ENCODE results near the gene BICRAL.
"Not testable (repeated sequence)": the region's sequence is repeated elsewhere in the genome, so short reads cannot be mapped to it uniquely, and the experiment has no call there.

BICRAL gene

DNA sequence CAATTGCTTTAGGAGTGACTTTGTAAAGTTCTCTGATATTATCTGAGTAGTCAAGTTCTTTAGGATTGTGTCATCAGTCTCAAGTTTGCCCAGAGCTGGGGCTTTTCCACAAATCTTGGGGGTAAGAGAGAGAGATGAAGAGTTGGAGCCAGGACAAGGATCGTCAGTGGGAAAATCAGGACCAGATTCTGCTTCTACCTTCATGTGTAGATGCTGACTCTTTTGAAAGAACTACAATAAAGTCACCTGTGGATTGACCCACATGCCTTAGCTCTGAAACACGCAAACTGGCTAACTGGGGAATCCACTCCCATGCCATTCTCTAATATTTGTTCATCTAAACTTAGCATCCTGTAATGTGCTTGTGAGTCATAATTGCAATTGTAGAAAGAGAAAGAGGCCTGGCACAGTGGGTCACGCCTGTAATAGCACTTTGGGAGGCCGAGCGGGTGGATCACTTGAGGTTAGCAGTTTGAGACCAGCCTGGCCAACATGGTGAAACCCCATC is 15.6 kb upstream of the BICRAL start:
- no peak for DNase-seq

DNA sequence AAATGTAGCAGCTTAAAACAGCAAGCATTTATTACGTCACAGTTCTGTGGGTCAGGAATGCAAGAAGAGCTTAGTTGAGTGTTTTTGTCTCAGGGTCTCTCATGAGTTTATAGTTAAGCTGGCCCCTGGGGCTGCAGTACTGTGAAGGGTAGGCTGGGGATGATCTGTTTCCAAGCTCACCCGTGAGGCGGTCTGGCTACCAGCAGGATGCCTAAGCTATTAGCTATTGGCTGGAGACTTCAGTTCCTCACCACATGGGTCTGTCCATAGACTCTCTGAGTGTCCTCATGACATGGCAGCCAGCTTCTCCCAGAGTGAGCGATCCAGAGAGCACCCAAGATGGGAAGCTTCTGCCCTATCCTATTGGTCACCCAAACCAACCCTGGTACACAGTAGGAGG is 12.8 kb upstream of the BICRAL start:
- DNase-seq = no peak

DNA sequence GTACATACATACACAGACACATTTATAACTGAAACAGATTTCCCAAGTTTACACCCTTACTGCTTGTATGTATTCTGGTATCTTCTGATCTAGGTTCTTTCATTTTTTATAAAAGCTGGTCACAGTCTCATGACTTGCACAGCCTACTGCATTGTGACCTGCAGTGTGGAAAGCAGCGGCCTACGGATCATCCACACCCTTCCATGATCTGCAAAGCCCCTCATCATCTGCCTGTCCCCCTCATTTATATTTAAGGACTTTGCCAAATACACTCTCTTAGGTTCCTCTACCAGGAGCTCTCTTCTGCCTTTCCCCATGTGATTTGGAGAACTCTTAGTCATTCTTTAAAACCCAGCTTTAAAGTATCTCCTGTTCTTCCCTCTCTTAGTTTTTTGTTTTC is 12.0 kb upstream of the BICRAL start:
- DNase-seq = no peak

DNA sequence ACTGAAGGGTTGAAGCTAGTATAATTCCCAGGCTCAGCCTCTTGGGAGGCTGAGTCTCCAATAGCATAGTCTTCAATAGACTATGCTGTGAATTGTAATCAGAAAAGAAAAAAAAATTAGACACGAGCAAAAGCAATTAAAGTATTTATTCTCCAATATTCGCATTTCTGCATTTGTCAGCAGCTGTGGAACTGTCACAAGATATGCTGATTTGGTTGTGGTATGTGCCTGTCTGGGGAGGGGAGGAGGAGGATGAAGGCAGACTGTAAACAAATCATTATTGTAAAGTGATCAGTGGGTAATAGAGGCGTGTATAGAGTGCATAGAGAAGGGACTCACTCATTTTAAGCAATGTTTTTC is 10.1 kb upstream of the BICRAL start:
- DNase-seq = no peak

DNA sequence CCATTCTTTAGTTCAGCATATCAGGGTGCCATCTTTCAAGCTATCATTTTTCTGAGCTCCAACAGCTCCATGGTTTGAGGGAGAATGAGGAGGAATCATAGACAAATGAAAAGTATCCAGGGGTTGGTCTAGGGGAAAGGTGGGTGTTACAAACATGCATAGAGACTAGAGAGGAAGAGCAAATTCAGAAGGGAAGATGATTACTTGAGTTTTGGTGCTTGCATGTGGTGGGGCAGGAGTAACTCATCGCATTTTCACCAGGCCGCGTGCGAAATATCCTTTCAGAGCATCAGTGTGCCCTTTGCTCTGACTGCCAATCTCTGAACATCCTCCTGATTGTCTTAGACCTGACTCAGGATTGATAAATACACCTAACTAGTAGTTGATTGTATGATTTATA is 7.7 kb upstream of the BICRAL start:
- DNase-seq = no peak

DNA sequence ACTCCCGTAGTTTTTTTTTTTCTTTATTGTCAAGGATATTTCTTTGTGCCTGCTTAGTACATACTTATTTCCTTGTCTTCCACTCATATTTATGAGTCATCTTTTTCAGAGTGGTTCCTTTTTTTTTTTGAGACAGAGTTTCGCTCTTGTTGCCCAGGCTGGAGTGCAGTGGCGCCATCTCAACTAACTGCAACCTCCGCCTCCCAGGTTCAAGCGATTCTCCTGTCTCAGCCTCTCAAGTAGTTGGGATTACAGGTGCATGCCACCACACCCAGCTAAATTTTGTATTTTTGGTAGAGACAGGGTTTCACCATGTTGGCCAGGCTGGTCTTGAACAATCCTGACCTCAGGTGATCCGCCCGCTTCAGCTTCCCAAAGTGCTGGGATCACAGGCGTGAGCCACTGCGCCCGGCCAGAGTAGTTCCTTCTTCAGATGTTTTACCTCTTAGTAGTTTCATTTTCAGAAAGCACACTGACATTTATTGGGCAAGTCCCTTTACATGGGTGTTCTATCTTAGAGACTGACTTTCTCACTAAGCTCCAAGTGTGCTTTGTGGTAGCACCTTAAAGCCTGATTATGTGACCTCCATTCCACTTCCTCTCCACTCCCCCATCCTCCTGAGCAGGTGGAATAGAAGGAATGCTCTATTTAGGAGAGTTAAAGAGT is 6.9 kb upstream of the BICRAL start:
- DNase-seq = not testable (repeated sequence)

DNA sequence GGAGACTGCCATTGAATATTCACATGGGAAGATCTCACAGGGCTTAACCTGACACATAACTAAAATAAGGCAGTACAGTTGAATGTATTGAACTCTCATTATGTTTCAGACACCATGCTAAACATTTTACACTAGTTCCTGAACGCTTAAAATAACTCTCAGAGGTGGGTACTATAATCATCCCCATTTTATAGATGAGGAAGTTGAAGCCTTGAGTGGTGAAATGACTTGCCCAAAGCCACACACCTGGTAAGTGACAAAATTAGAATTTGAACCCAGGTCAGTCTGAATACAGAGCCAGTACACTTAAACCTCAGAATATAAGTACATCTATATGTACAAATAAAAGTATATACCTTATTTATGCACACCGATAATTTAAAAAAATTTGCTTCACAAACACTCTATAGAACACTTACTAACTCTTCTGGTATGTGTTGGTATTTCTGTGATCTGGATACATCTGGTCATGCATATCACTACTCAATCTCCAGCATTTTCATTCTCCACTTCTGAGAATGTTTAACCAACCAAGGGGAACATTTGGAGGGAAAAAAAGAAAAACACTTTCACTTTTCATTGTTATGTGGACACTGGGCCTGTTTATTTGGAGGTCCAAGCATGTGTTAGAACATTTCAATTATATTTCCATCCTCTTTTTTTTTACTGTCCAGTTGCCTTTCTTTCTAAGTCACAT is 4.6 kb upstream of the BICRAL start:
- DNase-seq = no peak

DNA sequence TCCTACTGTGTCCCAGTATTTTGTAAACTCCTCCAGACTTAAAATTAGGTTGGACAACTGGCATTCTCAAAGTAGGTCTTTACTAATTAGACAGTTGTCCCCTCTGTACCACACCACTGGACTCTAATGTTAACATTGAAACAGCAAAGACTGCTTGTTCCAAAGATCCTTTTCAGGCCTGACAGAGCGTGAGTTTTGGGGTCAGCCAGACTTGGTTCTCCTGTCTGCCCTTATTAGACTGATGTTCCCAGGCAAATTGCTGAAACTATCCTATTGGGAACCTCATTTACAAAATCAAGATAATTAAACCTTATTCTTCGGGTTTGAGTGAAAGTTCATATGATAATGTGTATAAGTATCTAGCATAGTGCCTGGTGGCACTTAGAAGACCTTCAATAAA is 3.7 kb upstream of the BICRAL start:
- no peak for DNase-seq

DNA sequence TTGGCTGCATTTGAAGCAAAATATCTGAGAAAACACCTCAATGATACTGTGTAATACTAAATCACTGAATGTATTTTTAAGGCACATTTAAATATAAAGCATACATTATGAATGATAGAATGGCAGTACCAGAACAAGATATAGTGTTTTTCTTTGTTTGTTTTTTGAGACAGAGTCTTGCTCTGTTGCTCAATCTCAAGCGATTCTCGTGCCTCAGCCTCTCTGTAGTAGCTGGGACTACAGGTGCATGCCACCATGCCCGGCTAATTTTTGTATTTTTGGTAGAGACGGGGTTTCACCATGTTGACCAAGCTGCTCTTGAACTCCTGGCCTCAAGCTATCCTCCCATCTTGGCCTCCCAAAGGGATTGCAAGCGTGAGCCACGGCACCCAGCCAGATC is 2.3 kb upstream of the BICRAL start:
- DNase-seq = no peak

DNA sequence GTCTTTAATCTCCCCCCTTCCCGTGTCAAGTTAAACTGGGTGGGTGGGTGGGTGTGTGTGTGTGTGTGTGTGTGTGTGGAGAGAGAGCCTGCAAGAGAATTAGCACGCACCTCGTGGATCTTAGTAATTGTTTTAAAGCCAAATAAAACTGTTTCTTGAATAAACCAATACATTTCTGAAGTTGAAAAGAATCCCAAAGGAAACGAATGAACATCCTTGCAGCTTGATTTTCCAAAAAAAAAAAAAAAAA is 381 bp upstream of the BICRAL start:
- DNase-seq = peak; percentile 37

DNA sequence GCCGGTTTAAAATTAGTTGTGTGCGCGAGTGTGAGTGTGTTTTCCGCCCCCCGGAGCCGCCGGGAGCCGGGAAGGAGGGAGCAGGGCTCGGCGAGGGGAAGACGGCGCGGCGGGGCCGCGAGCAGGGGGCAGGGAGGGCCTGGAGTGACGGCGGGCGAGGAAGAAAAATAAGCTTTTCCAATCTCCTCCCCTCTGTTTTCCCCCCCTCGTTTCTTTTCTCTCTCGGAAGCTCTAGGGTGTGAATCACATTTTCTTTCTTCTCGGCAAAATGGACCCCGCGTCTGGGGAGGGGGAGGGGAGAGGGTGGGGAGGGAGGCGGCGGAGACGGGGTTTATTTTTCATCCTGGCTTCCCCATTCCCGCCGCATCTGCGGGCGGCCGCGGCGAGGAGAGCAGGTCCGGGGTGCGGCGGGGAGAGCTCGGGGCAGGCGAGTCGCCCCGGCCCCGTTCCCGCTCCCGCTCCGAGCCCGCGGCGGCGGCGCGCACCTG is 881 bp downstream of the BICRAL start:
- peak; percentile 75 for DNase-seq

DNA sequence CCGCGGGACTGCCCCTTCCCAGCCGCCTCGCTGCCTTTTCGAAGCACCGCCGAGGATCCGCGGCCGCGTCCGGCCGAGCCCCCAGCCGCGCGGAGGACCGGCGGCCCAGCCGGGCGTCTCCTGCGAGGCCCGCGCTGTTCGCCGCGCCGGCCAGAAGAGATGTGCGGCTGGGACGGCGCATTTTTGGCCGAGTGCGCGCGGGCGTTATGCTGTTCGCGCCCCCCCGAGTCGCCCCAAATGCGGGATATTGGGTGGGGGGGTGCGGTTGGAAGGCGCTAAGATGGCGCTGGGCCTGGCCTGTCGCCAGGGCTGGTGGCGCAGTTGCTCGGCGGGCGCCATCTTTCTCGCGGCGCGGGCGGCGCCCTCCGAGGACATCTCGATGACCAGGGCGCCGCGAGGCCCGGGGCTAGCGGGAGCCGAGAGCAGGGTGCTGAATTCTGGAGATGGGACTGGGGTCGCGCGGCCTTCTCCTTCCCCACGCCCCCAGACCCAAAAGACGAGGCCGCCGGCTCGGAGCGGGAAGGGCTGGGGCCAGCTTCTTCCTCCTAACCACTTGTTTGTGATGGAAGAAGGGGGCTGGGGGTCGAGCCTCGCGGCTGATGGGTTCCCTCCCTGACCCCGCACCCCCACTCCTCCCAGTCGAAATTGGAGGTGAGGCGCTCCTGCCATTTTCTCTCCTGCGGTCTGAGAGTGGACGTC is 1.5 kb downstream of the BICRAL start:
- DNase-seq = peak; percentile 72

DNA sequence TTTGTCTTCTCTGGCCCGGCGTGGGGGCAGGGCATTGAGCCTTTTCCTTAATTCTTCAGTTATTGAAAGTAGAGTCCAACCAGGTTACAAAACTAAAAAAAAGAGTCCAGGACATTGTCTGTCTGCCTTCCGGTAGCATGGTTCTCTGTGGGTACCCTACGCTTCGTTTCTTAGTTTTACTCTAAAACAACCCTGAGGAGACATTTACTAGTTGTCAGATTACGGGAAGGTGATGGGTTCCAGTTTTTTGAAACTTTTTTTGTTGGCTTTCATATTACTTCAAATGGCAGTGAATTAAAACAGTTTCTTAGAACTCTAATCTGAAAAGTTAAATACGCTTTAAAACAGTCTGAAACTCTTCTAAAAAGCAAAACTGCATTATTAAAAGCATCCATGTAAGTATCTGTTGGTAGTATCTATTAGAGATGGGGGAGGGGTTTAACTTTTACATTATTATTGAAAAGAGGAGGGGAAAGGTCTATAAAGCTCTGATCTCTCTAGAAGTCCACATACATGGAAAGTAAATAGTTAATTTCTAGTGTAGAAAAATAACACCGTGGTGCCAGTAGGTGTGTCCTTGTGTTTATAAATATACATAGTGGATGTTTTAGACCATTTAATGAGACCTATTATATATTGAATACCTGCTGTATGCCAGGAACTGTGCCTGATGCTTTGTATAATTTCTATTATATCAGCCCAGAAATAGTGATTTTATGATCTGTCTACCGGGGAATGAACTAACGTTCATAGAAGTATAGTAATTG is 2.2 kb downstream of the BICRAL start:
- DNase-seq = peak; percentile 67

DNA sequence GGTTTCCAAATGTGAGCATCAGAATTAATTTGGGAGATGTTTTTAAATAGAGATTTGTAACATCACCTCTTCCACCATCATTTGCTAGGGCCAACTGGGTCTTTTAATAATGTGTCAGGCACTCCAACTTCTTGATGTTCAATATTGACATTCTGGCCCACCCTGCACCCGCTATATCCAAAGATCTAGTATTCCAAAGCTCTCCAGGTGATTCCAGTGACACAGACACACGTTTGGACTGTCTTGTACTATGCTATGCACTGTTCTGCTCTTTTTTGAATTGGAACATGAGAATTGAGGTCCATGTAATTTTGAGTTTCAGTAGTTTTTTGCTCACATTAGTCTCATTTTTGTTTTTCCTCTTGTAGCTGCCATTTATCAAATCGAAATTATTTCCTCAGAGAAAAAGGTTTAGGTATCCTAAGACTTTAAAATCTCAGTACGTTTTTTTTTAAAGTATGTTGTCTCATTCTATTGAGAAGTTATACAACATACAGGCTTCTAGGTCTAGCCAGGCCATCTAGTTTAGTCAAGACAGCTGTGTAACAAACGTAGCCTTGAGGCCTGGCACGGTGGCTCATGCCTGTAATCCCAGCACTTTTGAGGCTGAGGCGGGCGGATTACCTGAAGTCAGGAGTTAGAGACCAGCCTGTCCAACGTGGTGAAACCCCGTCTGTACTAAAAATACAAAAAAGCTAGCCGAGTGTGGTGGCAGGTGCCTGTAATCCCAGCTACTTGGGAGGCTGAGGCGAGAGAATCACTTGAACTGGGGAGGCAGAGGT is 3.1 kb downstream of the BICRAL start:
- no peak for DNase-seq

DNA sequence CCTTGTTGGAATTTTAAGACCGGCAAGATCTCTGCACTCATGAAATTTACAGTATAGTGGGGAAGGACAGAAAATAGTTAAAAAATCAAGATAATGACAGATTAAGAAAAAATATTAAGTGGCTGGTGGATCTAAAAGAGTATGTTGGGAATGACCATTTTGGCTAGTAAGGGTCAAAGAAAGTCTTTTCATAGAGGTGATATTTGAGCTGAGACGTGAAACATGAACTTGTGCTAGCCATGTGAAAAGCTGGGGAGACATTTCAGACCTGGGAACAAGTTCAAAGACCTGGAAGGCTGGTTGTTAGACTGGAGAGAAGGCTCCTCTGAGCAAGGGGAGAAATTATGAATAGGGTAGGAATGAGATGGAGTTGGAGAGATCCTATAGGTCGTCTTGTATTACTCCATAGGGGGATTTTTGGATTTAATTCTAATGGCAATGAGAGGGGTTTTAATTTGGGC is 4.7 kb downstream of the BICRAL start:
- no peak for DNase-seq

DNA sequence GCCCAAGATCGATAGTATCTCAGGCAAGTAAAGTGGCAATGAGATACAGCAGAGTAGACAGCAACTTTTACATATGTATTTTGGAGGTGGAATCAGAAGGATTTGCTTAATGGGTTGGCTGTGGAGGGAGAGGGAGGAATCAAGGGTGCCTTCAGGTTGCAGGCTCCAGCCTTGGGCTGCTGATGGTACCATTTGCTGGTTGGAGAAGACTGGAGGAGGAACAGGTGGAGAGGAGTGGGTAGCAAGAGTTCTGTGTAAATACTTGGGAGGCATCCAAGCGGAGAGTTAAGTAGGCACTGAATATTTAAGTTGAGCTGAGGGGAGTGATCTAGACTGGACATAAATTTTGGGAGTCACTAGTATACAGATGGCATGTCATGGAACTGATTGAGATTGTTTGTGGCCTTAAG is 5.2 kb downstream of the BICRAL start:
- no peak for DNase-seq

DNA sequence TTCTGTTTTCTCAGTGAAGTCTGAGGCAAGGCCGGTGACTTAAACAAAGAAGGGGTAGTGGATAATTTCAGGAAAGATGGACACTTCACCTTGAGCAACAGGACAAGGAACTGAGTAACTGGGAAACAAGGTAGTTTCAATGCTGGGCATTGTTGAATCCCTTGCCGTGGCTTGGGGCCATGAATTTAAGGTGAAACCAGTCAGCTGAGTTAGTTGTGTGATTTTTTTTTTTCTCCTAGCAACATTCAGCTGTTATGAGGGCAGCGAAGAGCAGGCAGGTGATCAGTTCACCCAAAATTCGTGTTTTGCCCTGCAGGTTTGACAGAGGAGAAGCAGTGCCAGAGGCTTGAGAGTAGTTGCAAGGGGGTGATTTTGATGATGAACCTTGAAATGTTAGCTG is 6.8 kb downstream of the BICRAL start:
- no peak for DNase-seq

DNA sequence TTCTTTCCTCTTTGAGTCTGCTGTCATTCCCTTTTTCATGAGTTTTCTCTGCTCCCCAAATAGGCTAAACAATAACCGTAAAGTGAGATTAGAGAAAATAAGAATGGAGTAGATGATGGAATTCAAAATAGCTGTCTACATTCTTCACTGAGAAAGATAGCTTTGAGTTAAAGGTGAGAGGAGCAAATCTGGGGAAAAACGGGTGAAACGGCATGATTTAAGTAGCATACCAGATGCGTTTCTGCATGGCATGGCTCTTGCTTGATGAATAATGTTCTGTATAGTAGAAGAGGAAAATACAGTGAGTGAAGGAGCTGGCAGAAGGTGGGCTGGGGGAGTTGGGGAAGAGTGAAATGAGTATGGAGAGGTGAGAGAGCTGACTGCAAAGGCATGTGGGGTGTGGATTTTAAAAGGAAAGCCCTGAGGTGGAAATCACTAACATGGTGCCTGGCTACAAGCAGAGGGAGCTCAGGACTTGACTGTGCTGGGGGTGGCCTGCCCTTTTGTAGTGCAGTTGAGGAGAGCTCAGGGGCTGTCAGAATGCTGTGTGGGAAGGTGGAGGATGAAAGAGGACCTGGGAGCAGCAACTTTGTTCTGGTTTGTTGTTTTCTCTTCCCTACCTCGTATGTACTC is 8.8 kb downstream of the BICRAL start:
- DNase-seq = no peak

DNA sequence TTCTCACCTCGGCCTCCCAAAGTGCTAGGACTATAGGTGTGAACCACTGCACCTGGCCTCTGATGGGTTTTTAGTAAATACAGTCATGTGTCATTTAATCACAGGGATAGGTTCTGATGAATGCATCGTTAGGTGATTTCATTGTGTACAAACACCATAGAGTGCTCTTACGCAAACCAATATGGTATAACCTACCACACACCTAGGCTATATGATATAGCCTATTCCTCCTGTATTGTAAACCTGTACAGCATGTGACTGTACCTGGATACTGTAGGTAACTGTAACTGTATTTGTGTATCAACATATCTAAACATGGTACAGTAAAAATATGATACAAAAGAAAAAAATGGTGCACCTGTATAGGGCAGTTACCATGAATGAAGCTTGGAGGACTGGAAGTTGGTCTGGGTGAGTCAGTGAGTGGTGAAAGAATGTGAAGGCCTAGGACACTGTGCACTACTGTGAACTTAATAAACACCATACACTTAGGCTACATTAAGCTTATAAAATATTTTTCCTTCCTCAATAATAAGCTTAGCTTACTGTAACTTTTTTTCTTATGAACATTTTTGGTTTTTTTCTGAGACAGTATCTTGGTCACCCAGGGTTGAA is 10.0 kb downstream of the BICRAL start:
- DNase-seq = no peak

DNA sequence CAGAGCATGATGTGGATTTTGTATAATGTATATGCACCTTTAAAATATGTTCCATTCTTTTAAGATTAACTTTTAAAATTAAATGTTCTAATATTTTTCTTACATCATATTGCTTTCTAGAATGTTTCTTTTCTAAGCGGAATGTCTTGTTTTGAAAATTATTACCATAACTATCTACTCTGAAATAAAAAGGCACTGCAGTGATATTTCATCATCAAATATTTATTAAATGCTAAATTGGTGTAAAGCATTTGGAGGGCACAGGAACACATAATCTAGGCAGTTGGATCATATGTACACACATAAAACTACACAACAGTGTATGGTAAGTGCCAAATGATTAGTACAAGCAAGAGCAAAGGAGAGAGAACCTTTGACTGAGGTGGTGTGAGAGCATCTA is 13.8 kb downstream of the BICRAL start:
- DNase-seq = no peak

DNA sequence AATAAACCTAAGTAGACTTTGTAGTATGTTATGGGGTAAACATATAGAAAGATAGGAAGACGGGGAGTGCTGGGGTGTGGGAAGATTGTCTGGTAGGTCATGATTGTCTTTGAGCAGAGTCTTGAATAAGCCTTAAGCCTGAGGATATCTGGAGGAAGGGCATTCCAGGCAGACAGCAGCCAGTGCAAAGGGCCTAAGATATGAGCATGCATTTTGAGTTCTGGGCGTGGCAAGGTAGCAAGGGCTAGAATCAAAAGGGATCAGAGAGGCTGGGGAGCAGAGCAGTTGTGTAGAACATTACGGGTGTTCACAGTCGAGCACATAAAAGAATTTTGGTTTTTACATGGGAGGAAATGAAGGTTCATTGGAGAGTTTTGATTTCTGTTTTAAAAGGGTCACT is 14.3 kb downstream of the BICRAL start:
- no peak for DNase-seq

DNA sequence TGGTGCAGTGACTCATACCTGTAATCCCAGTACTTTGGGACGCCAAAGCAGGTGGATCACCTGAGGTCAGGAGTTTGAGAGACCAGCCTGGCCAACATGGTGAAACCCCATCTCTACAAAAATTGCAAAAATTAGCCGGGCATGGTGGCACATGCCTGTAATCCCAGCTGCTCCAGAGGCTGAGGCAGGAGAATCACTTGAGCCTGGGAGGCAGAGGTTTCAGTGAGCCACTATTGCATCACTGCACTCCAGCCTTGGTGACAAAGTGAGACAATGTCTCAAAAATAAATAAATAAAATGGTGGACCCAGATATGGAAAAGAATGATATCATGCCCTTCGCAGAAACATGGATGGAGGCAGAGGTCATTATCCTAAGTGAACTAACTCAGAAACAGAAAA is 15.8 kb downstream of the BICRAL start:
- not testable (repeated sequence) for DNase-seq
